Astrocyte (in vitro differentiated cells and primary cell): ENCODE measurements around the gene DCX.

ENCODE experiments used
- EZH2 ChIP-seq: IDR thresholded peaks from 2 replicates; pipeline ENCODE4 v1.6.1; 2012; ENCODE audit warnings: mild to moderate bottlenecking, low read length, inconsistent platforms; ENCODE audit not compliant: insufficient read depth
- TF ChIP-seq, protein P1 (sequence below): IDR thresholded peaks from 2 replicates; pipeline ENCODE4 v1.5.1; 2011; ENCODE audit warnings: low read depth, mild to moderate bottlenecking, inconsistent platforms, low read length, moderate library complexity; ENCODE audit not compliant: insufficient read depth

DNA sequence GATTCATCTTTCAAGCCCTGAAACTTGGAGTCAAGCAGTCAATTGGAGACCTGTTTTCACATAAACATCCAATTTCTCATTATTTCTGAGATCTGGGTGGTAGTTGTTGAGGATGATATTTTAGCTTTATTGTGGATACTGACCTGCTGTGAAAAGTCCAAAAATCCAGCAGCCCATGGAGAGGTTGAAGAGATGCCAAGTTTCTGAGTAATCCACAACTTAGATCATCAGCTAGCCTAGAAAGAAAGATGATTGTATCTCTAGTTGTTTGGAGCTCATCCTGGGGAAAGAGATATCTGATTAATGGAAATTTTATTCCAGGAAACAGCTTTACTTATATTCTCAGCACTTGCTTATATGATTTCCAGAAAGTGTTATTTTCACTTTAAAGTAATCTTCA is 48.6 kb upstream of the DCX start:
- no peak for TF ChIP-seq EZH2
- TF ChIP-seq, protein P1, sequence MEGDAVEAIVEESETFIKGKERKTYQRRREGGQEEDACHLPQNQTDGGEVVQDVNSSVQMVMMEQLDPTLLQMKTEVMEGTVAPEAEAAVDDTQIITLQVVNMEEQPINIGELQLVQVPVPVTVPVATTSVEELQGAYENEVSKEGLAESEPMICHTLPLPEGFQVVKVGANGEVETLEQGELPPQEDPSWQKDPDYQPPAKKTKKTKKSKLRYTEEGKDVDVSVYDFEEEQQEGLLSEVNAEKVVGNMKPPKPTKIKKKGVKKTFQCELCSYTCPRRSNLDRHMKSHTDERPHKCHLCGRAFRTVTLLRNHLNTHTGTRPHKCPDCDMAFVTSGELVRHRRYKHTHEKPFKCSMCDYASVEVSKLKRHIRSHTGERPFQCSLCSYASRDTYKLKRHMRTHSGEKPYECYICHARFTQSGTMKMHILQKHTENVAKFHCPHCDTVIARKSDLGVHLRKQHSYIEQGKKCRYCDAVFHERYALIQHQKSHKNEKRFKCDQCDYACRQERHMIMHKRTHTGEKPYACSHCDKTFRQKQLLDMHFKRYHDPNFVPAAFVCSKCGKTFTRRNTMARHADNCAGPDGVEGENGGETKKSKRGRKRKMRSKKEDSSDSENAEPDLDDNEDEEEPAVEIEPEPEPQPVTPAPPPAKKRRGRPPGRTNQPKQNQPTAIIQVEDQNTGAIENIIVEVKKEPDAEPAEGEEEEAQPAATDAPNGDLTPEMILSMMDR: no peak
